HG02759 (cell line): ENCODE data around the gene MTFMT.
"Not testable (repeated sequence)": the region's sequence is repeated elsewhere in the genome, so short reads cannot be mapped to it uniquely, and the experiment has no call there.

Source experiments
- ATAC-seq: cut with Tn5 transposase; IDR thresholded peaks from one replicate; pipeline ENCODE4 v1.9.1; 2021; ENCODE audit warnings: mild to moderate bottlenecking, moderate library complexity; ENCODE audit not compliant: unreplicated experiment

The MTFMT gene

DNA sequence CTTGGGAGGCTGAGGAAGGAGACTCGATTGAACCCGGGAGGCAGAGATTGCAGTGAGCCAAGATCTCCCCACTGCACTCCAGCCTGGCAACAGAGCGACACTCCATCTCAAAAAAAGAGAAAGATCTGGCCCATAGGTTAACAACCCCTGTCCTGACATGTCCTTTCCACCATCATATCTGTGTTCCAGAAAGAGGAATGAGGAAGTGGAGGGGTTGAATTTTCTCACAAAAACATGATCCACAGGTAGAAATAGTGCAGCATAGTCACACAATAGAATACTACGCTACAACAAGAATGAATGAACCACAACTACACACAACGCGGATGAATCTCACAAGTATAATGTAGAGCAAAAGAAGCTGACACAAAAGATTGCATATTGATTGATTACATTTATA is 11.0 kb upstream of the MTFMT start:
- no peak for ATAC-seq

- ATAC-seq, result no peak
Measured at GRCh38 chr15:65038836-65039235, 9.4 kb upstream of the MTFMT start.

DNA sequence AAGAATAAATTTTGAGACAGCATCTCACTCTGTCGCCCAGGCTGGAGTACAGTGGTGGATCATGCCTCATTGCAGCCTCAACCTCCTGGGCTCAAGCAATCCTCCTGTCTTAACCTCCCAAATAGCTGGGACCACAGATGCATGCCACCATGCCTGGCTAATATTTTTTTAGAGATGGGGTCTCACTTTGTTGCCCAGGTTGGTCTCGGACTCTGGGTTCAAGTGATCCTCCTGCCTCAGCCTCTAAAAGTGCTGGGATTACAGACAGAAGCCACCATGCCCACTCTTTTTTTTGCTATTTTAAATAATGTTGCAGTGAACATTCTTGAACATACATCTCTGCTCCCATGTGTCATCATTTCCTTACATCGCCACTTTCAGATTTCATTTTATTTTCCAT is 9.0 kb upstream of the MTFMT start:
- no peak for ATAC-seq

DNA sequence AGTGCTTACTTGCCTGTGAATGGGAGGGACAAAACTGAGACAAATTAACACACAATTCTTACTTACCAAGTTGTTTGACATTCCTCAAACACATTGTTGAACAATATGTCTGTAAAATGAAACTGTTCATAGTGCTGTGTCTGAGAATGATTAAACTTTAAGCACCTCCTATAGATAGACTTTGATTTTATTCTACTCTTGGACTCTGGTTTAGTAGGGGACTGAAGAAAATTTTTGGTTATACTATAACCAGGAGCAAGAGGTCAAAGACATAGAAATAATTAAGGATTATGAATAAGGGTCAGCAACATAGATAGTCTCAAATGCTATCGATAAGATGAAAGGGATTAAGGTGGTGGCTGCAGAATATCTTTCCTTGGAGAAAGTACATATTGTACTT is 7.9 kb upstream of the MTFMT start:
- ATAC-seq, result no peak

DNA sequence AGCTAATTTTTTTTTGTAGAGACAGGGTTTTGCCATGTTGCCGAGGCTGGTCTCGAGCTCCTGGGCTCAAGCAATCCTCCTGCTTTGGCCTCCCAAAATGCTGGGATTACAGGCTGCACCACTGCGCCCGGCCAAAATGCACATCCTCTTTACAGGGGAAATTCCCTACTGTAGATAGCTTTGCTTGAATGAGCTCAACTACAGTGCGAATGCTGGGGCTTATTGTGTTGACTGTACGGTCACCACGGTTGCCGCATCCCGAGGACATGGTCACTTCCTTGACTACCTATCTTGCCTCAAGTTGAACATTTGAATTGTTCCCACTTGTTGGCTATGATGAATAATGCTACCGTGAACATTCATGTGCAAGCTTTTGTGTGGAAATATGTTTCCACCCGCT is 5.3 kb upstream of the MTFMT start:
- no peak for ATAC-seq

DNA sequence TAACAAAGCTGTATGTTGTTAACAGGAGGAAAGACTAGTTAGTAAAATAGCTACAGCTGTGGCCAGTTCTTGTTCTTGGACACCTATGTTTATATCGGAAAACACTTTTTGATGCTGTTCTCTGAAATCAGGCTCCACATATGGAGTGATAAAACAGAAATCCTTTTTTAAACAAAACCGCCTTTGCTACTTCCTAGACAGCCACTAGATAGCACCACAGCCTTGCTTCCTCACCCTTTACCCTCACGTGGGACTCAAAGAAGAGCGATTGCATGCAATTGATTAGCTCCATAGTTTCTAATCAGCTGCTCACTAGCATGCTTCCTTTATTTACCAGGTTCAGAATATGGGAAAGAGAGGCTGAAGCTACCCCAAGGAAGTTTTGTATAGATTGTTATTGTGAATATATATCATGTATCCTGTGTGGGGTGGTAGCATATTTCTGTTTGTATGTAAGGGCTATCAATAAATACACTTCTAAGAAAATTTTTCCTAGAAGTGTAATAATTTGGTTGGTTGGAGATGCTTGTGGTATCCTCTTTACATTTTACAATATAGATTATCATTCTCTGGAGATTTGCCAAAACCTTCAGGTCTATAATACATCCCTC is 4.3 kb upstream of the MTFMT start:
- no peak for ATAC-seq

DNA sequence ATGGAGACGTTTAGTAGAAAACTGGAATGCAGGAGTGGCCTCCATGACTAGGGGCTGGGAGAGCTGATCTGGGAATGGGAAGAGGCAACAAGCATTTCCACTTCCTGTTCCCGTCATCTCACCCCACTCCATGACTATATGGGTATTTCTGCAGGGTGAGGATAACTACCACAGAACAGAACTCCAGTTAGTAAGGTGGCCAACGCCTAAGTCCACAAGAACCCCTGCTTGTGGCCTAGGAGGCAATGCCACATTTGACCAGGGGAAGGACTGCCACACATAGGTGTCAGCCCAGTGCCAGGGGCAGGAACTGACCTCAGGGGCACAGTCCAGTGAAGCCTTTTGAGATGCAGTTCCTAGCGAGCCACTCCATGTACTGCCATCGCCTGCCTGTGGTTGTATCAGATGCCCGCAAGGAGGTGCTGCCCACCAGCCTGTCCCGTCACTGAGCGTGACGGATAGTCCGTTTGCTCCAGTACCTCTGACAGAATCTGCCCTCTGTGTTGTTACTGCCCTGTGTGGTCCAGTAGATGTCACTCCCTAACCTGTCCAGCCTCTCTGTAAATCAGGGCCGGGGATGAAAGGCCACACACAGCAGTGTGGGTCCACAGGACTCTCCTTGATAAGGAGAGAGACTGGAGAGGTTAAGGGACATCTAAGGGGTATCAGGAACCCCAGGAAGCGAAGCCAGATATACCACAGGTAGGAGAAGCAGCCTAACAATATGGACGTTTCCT is 3.5 kb upstream of the MTFMT start:
- ATAC-seq, result peak; percentile 33

GRCh38 chr15:65029736-65030208 is 333 bp upstream of the MTFMT start:
- ATAC-seq, result no peak

- no peak for ATAC-seq
Measured at GRCh38 chr15:65028338-65028737, 1.1 kb downstream of the MTFMT start.

GRCh38 chr15:65027593-65027992 is 1.8 kb downstream of the MTFMT start:
- no peak for ATAC-seq

- ATAC-seq, result no peak
Measured at GRCh38 chr15:65026756-65027155, 2.7 kb downstream of the MTFMT start.

DNA sequence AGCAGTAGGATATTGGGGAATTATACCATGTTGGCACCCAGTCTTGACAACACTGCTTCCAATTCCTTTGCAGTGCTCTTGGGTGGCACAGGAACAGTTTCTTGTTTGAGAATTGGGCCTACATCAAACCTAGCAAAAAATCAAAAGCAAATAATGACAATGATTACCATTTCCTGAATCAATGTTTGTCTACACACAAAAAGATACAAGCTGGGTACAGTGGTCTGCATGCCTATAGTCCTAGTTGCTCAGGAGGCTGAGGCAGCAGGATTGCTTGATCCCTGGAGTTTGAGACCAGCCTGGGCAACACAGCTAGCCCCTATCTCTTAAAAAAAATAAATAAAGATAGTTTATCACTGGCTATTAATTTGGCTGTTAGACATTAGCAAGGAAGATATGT is 8.0 kb downstream of the MTFMT start:
- no peak for ATAC-seq

- no peak for ATAC-seq
Measured at GRCh38 chr15:65020419-65020818, 9.0 kb downstream of the MTFMT start.

DNA sequence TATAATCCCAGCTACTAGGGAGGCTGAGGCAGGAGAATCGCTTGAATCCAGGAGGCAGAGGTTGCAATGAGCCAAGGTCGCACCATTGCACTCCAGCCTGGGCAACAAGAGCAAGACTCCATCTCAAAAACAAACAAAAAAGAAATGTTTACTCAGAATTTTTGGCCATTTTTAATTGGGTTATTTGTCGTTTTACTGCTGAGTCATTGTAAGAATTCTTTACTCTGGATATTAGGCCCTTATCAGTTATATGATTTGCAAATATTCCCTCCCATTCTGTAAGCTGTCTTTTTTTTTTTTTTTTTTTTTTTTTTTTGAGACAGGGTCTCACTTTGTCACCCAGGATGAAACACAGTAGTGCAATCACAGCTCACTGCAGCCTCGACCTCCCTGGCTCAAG is 18.2 kb downstream of the MTFMT start:
- not testable (repeated sequence) for ATAC-seq

GRCh38 chr15:65008983-65009382 is 20.5 kb downstream of the MTFMT start:
- no peak for ATAC-seq

GRCh38 chr15:65006876-65007275 is 22.6 kb downstream of the MTFMT start:
- ATAC-seq, result no peak

DNA sequence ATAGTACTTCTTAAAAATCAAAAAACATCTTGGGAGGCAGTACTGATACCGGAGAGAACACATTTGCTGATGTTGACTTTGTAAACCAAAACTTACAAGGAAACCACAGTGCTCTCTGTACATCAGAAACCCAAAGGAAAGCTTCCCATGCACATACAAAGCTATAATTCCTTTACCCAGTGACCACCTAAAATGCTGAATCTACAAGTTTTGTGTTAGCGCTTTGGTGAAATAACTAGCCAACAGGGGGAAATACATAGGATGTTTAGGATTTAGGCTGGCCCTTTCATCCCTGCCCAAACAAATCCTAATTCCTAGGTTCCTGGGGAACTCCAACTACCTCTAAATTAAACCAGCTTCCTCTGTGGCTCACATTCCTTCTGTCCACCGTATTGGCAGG is 24.4 kb downstream of the MTFMT start:
- ATAC-seq, result no peak

DNA sequence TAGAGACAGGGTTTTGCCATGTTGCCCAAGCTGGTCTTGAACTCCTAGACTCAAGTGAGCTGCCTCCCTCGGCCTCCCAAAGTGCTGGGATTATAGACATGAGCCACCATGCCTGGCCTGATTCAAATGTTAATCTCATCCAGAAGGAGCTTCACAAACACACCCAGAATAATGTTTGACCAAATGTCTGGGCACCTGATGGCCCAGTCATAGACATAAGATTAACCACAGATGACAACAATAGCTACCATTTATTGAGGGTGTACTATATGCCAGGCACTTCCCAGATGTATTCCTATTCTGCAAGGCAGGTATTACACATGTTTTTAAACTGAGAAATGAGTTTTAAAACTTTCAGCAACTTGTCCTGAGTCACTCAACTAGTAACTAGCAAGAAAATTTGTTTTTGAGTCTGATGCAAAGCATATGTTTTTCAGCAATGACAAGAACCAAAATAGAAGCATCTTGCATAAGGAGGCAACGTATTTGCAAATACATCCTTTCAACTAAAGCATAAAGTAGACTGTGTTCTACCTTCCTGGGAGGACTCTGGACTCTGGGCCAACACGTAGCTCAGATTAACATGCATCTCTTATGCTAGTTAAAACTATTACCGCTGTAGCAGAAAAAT is 31.6 kb downstream of the MTFMT start:
- no peak for ATAC-seq

DNA sequence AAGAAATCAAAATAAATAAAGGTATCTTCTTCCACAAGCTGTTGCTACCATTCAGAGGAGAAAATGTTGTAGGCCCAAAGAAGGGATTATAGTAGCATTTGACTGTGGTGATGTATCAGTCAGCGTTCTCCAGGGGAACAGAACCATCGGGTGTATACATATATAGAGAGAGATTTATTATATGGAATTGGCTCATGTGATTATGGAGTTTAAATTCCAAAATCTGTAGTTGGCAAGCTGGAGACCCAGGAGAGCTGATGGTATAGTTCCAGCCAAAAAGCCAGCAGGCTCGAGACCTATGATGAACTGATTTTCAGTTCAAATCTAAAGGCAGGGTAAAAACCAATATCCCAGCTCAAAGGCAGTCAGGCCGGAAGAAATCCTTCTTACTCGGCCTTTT is 32.4 kb downstream of the MTFMT start:
- no peak for ATAC-seq

GRCh38 chr15:64993290-64993689 is 36.1 kb downstream of the MTFMT start:
- no peak for ATAC-seq

- no peak for ATAC-seq
Measured at GRCh38 chr15:64991536-64992135, 37.8 kb downstream of the MTFMT start.

- no peak for ATAC-seq
Measured at GRCh38 chr15:64990168-64990470, 39.3 kb downstream of the MTFMT start.
